Chondrocyte (in vitro differentiated cells): Measurements from ENCODE around the gene CRAMP1. TPM values are rescaled to one million over a fixed set of nuclear protein-coding genes. Genes with fewer than 3 reads are reported as not detected.

ENCODE experiments used
- DNase-seq: peaks from one replicate; pipeline ENCODE4 v3.0.0; 2021; ENCODE audit warnings: mixed read lengths, low spot score
- H3K27ac Mint-ChIP-seq: one replicate; pipeline ENCODE4 v1.8.0; 2021; ENCODE audit warnings: mild to moderate bottlenecking, moderate library complexity, mixed read lengths; ENCODE audit not compliant: unreplicated experiment
- H3K27me3 Mint-ChIP-seq: 2 replicates; pipeline ENCODE4 v1.8.0; 2021; ENCODE audit warnings: low read depth, mixed read lengths
- H3K36me3 Mint-ChIP-seq: 2 replicates; pipeline ENCODE4 v1.8.0; 2021; ENCODE audit warnings: low read depth, mixed read lengths
- H3K4me1 Mint-ChIP-seq: 2 replicates; pipeline ENCODE4 v1.8.0; 2021; ENCODE audit warnings: low read depth, mild to moderate bottlenecking, mixed read lengths
- H3K4me3 Mint-ChIP-seq: one replicate; pipeline ENCODE4 v1.8.0; 2021; ENCODE audit warnings: mild to moderate bottlenecking, moderate library complexity, mixed read lengths; ENCODE audit not compliant: unreplicated experiment
- H3K9me3 Mint-ChIP-seq: 2 replicates; pipeline ENCODE4 v1.8.0; 2021; ENCODE audit warnings: low read depth, mixed read lengths
- total RNA-seq: library from RNA; stranded (reverse); gene quantifications from 3 replicates; pipeline ENCODE4 v1.2.1, GENCODE V29; 2021
- TF ChIP-seq, protein P1 (sequence below): fragments of 200-600 bp; sonication (generic); IDR thresholded peaks from 2 replicates; pipeline ENCODE4 v1.5.0; 2021; ENCODE audit warnings: antibody characterized with exemption, mild to moderate bottlenecking, moderate library complexity

The CRAMP1 gene
- total RNA-seq, 1 donor from 2014 or later: 20.5 TPM

DNA sequence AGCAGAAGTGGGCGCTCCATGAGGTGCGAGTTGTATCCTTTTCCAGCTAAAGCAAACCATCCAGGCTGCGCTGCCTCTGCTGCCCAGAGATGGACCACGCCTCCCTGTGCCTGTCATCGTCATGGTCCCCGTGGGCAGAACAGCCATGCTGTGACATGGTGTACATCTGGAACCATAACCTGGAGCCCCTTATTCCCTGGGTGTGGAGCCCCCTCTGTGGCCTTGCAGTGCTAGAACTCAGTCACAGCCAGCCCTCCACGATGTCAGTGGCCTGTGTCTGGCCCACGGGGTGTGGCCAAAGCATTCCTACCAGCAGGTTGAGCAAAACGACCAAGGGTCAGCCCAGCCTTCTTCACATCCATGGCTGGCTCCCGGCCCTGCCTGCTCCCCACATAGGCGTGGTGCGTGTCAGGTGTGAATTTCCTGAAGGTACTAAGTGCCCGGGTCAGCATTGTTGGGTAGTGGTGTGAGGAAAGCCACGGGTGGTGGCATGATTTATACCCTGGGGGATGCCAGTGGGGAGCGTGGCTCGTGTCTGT lies 43.2 kb downstream of the CRAMP1 start:
- no peak overlapping the region for H3K27ac Mint-ChIP-seq
- TF ChIP-seq, protein P1, sequence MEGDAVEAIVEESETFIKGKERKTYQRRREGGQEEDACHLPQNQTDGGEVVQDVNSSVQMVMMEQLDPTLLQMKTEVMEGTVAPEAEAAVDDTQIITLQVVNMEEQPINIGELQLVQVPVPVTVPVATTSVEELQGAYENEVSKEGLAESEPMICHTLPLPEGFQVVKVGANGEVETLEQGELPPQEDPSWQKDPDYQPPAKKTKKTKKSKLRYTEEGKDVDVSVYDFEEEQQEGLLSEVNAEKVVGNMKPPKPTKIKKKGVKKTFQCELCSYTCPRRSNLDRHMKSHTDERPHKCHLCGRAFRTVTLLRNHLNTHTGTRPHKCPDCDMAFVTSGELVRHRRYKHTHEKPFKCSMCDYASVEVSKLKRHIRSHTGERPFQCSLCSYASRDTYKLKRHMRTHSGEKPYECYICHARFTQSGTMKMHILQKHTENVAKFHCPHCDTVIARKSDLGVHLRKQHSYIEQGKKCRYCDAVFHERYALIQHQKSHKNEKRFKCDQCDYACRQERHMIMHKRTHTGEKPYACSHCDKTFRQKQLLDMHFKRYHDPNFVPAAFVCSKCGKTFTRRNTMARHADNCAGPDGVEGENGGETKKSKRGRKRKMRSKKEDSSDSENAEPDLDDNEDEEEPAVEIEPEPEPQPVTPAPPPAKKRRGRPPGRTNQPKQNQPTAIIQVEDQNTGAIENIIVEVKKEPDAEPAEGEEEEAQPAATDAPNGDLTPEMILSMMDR: no peak
- no peak for DNase-seq
- no peaks in the 10 kb centered on the region for H3K27me3 Mint-ChIP-seq
- peaks cover 3% of the 10 kb centered on the region for H3K4me1 Mint-ChIP-seq
- H3K4me3 Mint-ChIP-seq: no peak overlapping the region
- peaks cover 42% of the 10 kb centered on the region for H3K36me3 Mint-ChIP-seq
- no peaks in the 10 kb centered on the region for H3K9me3 Mint-ChIP-seq

DNA sequence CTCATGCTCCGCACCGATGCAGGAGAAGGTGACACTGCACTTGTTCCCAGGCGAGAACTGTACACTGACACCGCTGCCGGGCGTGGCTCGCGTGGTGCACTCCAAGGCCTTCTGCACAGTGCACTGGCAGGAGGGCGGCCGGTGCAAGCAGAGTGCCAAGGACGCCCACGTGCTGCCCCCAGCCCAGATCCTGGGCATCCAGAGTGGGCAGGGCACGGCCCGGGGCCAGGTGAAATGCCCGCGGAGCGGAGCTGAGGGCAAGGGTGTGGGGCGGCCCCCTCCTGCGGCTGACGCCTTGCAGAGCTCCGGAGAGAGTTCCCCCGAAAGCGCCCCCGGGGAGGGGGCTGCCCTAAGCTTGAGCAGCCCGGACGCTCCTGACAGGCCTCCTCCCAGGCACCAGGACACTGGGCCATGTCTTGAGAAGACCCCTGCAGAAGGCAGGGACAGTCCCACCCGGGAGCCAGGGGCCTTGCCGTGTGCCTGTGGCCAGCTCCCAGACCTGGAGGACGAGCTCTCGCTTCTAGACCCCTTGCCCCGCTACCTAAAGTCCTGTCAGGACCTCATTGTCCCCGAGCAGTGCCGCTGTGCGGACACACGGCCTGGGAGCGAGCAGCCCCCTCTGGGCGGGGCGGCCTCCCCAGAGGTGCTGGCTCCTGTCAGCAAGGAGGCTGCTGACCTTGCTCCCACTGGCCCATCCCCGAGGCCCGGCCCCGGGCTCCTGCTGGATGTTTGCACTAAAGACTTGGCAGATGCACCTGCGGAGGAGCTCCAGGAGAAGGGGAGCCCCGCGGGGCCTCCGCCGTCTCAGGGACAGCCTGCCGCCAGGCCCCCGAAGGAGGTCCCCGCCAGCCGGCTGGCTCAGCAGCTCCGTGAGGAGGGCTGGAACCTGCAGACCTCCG lies 44.0 kb downstream of the CRAMP1 start:
- H3K4me3 Mint-ChIP-seq: no peak overlapping the region
- no peak for DNase-seq
- H3K36me3 Mint-ChIP-seq: peaks cover 35% of the 10 kb centered on the region

DNA sequence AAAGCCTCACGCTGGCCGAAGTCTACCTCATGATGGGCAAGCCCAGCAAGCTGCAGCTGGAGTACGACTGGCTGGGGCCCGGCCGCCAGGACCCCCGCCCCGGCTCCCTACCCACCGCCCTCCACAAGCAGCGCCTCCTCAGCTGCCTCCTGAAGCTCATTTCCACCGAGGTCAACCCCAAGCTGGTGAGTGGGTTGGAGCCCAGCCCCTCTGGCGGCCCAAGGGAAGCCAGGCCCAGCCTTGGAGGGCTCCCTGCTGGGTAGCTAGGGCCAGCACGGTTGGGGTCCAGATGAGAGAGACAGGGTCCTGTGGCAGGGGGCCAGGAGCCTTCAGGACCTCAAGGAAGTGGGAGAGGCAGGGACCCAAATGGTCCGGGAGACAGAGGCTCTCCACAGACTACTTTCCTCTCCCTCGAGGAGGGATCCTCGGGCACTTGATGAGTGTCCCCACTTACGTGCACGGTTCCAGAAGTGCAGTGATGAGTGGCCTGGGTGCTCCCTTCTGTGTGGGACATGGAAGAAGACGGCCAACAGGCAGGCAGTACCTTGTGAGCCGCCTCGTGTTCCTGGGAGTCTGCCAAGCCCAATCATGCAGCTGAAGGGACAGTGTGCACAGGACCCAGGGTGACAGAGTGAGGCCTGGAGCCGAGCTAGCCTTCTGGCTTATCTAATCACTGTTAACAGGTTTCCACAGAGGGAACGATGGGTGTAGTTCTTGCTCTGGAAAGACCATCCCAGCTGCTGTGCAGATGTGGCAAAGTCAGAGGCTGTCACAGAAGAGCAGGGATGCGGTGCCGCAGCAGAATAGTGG lies 44.9 kb downstream of the CRAMP1 start:
- H3K4me3 Mint-ChIP-seq: no peak overlapping the region
- no peaks in the 10 kb centered on the region for H3K4me1 Mint-ChIP-seq
- no peaks in the 10 kb centered on the region for H3K27me3 Mint-ChIP-seq
- DNase-seq: no peak
- peaks cover 30% of the 10 kb centered on the region for H3K36me3 Mint-ChIP-seq
- no peaks in the 10 kb centered on the region for H3K9me3 Mint-ChIP-seq
- TF ChIP-seq, protein P1: no peak
- H3K27ac Mint-ChIP-seq: no peak overlapping the region

More for the DNA sequence above, 44.0 kb downstream of the CRAMP1 start:
- Mint-ChIP-seq H3K27me3 (no peaks in the 10 kb centered on the region), H3K4me1 (no peaks in the 10 kb centered on the region), H3K9me3 (no peaks in the 10 kb centered on the region), H3K27ac (no peak overlapping the region)
- TF ChIP-seq, protein P1: no peak

DNA sequence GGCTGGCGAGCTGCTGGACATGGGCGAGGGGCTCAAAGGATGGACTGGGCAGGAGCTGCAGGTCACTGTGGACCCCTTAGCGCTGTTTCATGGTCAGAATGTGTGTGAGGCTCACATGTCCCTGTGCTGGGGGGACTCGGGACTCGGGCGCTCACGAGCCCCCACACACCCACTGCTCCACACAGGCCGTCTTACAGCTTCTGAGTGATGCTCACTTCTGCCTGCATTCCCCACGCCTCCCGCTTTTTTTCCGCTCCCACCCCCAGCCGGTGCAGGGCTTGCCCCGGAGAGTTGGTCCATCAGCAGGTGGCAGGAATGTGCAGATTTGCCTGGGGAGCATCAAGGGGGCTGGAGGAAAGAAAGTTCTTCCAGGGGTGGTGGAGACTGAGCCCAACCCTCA lies 45.7 kb downstream of the CRAMP1 start:
- TF ChIP-seq, protein P1: no peak
- no peaks in the 10 kb centered on the region for H3K4me1 Mint-ChIP-seq
- H3K4me3 Mint-ChIP-seq: no peak overlapping the region
- H3K27me3 Mint-ChIP-seq: no peaks in the 10 kb centered on the region
- DNase-seq: no peak
- no peak overlapping the region for H3K27ac Mint-ChIP-seq
- H3K36me3 Mint-ChIP-seq: peaks cover 34% of the 10 kb centered on the region
- H3K9me3 Mint-ChIP-seq: no peaks in the 10 kb centered on the region

DNA sequence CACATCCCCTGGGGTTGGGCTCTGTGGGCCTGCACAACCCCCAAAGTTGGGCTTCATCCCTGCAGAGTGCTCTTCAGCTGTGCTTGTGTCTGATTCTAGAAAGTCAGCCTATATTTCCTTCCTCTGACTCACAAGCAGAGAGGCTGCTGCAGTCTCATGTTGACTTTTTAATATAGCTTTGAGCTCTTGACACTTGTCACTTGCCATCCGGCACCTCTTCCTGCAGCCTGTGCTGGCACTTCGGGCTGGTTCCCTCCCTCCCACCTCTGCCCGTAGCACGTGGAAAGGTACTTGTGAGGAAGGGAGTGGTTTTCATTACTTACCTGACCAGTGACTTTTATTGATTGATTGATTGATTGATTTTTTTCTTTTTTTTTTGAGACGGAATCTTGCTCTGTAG lies 46.9 kb downstream of the CRAMP1 start:
- DNase-seq: no peak
- H3K27me3 Mint-ChIP-seq: no peaks in the 10 kb centered on the region
- H3K4me3 Mint-ChIP-seq: no peak overlapping the region
- TF ChIP-seq, protein P1: no peak
- no peaks in the 10 kb centered on the region for H3K4me1 Mint-ChIP-seq
- peaks cover 38% of the 10 kb centered on the region for H3K36me3 Mint-ChIP-seq
- no peaks in the 10 kb centered on the region for H3K9me3 Mint-ChIP-seq
- no peak overlapping the region for H3K27ac Mint-ChIP-seq
